GM20431 (cell line): ENCODE measurements around the gene REEP2.
"Not testable (repeated sequence)": the region's sequence is repeated elsewhere in the genome, so short reads cannot be mapped to it uniquely, and the experiment has no call there.

ENCODE experiments used
- in situ Hi-C: fragments of 300-500 bp; cut with MseI, MboI; formaldehyde crosslinking; loops from one replicate; pipeline ENCODE4 v1.15.0; 2020; ENCODE audit warnings: low sequenced_read_pairs; ENCODE audit not compliant: unreplicated experiment

Gene REEP2, protein sequence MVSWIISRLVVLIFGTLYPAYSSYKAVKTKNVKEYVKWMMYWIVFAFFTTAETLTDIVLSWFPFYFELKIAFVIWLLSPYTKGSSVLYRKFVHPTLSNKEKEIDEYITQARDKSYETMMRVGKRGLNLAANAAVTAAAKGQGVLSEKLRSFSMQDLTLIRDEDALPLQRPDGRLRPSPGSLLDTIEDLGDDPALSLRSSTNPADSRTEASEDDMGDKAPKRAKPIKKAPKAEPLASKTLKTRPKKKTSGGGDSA

DNA sequence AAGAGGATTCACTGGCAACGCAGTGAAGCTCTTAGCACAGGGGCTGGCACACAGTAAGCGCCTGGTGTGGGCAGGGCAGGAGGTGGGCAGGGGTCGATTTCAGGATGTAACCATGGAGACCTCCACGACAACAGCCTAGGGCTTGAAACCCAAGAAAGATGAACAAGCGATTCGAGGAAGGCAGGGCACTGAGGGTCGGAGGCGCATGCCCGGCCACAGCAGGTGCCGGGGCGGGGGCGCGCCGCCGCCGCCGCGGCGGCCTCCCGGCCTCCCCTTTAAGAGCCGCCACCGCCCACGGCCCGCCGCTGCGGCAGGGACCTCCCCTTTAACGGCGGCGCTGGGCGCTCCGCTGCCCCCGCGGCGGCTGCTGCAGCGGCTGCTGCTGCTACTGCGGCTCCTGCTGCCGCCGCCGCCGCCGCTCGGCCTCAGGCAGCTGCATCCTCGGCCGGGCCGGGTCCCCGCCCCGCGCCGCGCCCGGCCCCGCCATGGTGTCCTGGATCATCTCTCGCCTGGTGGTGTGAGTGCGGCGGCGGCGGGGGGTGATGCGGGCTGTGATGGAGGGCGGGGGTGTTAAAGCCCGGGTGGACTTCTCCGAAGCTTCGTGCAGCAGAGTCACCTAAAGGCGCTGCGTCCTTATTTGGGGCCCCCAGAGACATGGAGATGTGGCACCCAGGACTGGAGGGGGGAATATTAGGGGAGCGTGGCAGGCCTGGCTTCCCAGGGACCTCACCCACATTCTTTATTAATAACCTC lies at the start of gene REEP2:
REEP2 (plus strand) TSS at position 334 of the 753 bp plus-strand sequence; CDS start at position 486, 152 bp downstream.
- in situ Hi-C loops = no loop called here

DNA sequence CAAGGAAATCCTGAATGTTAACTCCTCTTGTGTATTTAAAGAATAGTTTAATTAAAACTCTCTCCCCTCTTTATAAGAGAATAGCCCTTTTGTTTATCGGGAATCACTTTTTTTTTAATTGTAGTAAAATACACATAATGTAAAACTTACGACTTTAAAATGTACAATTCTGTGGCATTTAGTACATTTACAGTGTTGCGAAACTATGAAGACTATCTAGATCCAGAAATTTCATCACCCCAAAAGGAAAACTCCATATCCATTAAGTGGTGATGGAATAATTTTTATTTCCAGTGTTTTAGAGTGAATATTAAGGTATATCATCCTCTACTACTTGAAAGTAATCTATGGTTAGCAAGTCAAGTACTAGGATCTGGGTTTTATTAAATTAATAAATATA lies 49.5 kb upstream of the REEP2 start:
- in situ Hi-C loops = no loop called here

DNA sequence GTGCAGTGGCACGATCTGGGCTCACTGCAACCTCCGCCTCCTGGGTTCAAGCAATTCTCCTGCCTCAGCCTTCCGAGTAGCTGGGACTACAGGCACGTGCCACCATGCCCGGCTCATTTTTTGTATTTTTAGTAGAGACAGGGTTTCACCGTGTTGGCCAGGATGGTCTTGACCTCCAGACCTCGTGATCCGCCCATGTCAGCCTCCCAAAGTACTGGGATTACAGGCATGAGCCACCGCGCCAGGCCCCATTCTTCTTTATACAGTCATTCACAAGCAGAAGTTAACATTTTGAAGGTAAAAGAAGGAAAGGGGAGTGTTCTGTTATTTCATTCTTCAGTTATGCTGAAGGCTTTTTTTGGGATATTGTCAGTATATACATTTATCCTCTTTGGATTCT lies 48.9 kb upstream of the REEP2 start:
- in situ Hi-C loops = not testable (repeated sequence)

DNA sequence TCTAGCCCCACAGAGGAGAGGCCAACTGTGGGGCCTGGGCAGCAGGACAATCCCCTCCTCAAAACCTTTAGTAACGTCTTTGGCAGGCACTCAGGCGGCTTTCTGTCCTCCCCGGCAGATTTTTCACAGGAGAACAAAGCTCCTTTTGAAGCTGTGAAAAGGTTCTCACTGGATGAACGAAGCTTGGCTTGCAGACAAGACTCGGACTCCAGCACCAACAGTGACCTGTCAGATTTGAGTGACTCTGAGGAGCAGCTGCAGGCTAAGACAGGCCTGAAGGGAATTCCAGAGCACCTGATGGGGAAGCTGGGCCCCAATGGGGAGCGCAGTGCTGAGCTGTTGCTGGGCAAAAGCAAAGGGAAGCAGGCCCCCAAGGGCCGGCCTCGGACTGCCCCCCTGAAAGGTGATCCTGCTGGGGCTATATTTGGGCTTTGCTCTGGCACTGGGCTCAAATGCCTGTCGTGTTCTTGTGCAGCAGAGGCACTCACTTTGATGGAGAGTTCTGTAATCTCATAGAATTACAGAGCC lies 46.9 kb upstream of the REEP2 start:
- in situ Hi-C loops = no loop called here

DNA sequence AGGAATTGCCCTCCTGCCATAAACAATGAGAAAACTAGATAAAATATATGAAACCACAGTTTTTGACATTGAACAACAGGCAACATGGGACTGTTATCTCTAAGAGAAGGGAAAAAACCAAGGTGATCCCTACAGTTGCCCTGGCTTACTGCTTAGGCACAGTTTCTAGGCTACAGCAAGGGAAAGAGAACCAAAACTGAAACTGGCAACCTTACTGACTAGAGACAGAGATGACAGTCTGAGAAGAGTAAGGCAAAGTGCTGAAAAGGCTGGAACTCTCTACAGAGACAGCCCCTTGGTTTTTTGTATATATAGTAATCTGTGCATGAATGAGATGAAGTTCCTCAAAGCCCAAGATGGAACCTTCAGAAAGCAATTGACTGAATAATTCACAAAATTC lies 36.2 kb upstream of the REEP2 start:
- in situ Hi-C loops = no loop called here

DNA sequence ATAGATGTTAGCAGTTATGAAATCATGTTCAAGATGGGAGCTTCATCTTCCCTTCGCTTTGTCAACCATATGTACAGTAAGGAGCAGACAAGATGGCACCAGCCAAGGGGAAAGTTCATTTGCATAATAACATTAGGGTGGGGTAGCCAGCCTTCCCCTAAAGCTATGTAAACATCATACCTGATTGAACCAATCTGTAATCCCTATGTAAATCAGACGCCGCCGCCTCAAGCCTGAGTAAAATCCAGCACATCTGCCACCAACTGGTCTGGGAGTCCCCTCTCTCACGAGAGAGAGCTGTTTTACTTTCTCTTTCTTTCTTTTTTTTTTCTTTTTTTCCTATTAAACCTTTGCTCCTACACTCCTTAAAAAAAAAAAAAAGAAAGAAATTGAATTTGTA lies 30.8 kb upstream of the REEP2 start:
- in situ Hi-C loops = no loop called here

DNA sequence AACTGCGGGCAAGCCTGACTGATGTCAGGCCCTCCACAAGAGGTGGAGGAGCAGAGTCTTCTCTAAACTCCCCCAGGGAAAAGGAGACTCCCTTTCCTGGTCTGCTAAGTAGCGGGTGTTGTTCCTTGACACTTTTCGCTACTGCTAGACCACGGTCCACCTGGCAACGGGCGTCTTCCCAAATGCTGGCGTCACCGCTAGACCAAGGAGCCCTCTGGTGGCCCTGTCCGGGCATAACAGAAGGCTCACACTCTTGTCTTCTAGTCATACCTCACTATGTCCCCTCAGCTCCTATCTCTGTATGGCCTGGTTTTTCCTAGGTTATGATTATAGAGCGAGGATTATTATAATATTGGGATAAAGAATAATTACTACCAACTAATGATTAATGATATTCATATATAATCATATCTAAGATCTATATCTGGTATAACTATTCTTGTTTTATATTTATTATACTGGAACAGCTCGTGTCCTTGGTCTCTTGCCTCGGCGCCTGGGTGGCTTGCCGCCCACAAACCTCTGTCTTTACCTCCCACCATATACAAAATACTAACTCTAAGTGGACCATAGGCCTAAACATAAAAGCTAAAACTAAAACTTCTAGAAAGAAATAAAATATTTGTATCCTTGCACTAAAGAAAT lies 27.7 kb upstream of the REEP2 start:
- in situ Hi-C loops = not testable (repeated sequence)

DNA sequence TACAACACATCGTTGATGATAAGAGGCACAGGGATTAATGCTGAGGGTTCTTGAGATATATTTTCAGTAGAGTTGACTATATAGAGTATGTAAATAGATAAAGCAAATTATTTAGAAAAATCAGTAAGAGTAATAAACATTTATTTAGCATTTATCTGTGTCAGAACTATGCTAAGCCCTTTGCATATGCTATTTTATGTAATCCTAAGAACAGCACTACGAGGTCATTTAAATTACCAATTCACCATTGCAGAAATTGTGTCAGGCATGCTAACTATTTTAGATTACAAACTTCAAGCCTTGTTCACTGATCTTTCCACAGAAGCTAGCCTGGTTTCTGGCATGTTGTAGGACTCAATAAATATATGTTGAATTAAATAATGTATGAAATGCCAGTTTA lies 20.4 kb upstream of the REEP2 start:
- in situ Hi-C loops = no loop called here

DNA sequence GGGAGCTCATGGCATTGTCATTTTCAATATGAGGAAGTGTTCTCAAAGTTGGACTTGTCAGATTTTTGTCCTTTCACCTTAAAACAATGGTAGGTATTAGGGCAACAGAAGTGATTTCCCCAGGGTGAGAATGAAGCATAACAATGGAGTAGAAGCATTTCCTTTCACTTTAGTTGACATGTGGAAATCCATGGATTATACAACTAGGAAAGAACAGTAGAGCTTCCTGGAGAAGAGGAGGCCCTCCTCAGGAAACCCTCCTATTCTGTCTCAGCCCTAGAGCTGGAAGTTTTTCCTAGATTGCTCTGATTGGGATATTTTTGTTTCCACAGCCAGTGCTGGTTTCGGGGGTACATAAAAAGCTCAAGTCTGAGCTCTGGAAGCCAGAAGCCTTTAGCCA lies 13.8 kb upstream of the REEP2 start:
- in situ Hi-C loops = no loop called here

DNA sequence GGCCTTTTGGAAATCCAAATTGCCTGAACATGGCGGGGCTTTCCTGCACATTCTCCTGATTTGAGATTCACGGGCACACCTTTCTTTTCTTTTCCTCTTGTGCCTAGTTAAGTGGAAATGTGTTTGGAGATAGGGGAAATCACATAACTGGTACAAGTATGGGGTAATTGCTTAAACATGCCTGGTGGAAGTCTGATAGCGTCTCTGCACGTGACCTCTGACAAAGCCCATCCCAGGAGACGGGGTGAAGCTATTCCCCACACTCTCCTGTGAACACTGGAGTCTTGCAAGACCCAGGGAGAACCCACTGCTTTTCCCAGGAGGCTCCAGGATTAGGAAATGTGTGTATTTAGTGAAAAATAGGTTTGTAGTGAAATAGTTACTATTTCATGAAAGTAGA lies 2.9 kb upstream of the REEP2 start:
- in situ Hi-C loops = no loop called here

DNA sequence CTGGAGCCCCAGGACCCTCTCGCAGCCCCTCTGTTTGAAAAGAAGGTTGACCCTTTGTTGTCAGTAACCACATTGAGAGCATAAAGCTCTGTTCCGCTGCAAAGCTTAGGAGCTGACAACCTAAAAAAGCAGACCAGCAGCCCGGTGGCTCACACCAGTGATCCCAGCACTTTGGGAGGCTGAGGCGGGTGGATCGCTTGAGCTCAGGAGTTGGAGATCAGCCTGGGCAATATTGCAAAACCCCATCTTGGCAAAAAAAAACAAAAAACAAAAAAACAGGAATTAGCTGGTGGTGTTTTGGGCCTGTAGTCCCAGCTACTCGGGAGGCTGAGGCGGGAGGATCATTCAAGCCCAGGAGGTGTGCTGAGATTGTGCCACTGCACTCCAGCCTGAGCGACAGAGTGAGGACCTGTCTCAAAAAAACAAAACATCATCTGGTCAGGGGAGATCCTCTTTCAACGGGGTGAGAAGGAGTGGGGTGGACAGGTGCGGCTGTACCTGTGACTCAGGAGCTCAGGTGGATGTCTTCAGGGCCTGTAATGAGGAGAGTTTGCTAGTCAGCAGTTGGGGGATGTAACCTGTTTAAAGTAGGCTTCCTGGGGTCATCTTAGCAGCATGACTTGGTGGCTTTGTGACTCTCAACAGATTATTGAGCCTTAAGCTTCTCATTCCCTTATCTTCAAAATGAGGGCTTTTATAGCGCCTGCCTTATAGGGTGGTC lies 694 bp upstream of the REEP2 start:
- in situ Hi-C loops = no loop called here

DNA sequence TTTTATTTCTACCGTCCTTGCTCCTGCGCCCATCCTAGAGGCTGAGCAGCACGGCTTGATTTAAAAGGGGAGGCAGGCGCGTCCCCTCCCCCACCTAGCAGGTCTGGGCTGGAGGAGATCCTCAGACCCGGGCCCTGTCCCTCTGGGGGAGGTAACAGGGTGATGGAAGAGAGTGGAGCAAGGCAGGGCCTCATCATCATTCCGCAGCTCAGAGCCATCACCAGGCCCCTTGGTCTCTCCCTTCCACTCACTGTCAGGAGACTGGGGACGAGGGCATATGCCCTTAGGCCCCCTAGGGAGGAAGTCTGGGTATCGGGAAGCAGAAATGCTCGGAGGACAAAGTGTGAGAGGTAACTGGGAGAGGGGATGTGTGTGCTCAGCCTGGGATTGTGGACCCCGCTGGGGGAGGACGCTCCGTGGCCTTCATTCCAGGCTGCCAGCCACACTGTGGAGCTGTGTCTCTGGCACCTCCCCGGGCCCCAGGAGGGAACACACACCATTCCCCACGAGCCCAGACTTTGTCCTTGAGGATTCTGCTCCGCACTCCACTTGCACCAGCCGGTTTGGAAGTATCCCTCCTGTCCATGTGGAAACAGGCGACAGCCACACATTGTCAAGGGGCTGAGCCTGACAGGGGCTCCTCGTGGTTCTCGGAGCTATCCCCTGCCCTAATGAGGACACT lies 761 bp downstream of the REEP2 start:
- in situ Hi-C loops = no loop called here

DNA sequence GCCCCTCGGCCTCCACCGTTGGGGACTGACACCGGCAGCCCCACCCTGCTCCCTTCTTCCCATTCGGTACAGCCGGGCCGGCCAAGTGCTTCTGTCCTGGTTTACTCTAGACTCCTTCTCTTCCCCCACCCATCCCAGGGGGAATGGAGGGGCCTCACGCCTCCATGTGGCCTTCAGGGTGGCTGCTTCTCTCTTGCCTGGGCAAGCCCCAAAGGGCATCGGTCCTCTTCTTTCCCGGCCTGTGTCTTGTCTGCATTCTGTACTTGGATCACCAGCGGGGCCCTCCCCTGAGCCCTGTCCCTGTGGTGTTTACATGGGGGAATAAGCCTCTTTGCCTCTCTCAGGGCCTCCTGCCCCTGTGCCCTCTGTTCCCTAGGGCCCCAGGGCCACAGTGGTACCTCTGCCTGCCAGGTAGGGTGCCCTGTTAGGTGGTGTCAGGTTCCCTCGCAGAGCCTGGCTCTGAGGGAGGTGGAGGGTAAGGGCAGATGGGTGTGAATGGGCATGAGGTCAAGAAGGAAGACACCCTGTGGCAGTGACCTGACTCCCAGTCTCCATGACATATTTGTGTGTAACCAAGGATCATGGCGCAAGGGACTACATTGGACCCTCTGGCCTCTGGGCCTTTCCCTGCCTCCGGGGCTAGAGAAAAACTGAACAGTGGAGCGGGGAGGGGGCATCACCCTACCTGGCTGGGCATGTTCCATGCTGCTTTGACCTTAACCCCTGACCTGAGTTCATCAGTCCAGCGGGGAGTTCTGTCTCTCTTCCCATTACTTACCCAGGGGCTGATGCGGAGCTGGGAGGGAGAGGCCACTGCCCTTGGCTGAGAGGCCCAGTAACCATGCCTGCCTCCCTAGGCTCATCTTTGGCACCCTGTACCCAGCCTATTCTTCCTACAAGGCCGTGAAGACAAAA lies 1.6 kb downstream of the REEP2 start:
- in situ Hi-C loops = no loop called here

DNA sequence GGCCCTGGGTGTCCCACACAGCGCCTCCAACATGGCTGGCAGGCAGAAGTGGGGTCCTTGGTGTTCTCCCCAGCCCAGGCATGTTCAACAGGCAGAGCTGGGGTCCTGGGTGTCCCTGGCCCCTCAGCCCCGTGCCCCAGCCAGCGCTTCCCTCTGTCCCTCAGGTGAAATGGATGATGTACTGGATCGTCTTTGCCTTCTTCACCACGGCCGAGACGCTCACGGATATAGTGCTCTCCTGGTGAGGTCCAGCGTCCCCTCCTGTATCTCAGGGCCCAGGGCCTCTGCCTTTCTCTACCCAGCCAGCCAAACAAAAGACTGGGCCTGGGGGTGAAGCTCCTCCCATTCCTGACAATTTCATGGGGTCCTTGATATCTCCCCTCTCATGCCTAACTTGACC lies 2.4 kb downstream of the REEP2 start:
- in situ Hi-C loops = no loop called here

DNA sequence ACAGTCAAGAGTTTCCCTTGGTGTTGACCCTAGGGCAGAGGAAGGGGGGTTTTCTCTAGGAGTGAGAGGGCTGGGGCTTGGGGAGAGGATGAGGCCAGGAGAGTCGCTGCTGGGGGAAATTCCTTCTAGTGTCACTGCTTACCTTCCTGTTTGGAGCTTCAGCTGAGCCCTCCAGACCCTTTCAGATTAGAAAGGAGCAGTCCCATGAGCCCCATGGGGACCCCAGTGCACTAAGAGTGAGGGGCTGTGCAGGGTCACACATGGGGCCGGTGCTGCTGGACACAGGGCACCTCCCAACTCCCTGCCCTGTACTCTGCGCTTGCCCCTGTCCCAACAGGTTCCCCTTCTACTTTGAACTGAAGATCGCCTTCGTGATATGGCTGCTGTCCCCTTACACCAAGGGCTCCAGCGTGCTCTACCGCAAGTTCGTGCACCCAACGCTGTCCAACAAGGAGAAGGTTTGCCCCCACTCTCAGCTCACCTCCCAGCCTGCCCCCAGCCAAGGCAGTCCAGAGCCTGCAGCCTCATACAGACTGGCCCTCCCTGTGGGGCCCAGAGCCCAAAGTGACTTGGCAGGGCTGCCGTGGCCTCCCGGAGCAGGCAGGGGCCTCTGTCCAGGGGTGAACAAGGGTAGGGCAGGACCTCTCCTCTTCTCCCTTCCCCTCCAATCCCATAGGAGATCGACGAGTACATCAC lies 5.4 kb downstream of the REEP2 start:
- in situ Hi-C loops = no loop called here

DNA sequence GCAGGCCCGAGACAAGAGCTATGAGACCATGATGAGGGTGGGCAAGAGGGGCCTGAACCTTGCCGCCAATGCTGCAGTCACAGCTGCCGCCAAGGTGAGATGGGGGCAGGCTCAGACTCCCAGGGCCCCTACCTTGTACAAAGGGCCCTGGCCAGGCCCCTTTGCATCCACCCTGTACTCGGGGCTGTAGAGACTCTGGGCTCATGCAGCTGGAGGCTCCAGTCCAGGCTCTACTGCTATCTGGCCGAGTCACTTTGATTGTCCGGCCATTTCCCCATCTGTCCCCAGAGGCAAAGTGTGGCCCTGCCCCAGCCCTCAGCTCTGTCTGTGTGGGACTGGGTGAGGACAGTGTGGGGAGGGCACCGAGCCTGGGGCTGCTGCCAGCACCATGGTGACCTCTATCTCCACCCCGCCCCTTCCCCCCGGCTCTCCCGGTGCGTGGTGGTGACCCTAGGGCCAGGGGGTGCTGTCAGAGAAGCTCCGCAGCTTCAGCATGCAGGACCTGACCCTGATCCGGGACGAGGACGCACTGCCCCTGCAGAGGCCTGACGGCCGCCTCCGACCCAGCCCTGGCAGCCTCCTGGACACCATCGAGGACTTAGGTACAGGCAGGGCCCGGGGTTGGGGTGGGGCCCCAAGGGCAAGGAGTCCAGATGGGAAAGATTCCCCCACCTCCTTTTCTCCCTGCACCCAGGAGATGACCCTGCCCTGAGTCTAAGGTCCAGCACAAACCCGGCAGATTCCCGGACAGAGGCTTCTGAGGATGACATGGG lies 6.1 kb downstream of the REEP2 start:
- in situ Hi-C loops = no loop called here

DNA sequence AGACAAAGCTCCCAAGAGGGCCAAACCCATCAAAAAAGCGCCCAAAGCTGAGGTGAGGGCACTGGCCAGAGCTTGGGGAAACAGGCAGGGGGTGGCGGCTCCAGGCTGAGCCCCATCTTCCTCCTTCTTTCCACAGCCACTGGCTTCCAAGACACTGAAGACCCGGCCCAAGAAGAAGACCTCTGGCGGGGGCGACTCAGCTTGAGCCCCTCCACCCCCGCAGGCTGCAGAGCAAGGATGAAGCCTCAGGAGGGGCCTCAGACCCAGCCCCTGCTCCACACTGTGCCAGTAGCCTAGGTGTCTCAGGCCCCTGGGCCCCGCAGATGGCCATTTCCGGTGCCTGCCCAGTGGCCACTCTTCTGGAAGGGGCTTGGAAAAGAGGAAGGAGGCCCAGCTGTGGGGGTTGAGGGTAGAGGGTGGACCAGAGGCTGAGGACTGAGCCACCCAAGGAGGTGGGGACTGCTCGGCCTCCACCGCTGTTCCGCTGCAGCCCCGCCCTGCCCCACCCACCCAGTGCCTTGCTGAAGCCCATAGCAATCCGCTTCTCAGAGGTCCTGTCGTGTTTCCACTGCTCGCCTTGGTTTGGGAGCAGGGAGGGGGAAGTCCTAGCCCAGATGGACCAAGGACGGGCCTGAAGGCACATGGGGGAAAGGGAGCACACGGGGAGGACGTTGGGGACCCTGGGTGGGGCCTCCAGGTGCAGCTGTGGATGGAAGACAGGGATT lies 6.9 kb downstream of the REEP2 start:
- in situ Hi-C loops = no loop called here
